HG03039 (cell line): ENCODE data around the gene INF2.

Experiments used
- ATAC-seq: cut with Tn5 transposase; IDR thresholded peaks from one replicate; pipeline ENCODE4 v1.9.1; 2021; ENCODE audit warnings: mild to moderate bottlenecking, moderate library complexity; ENCODE audit not compliant: unreplicated experiment

The INF2 gene

GRCh38 chr14:104675447-104675846 lies 14.0 kb upstream of the INF2 start:
- no peak for ATAC-seq

DNA sequence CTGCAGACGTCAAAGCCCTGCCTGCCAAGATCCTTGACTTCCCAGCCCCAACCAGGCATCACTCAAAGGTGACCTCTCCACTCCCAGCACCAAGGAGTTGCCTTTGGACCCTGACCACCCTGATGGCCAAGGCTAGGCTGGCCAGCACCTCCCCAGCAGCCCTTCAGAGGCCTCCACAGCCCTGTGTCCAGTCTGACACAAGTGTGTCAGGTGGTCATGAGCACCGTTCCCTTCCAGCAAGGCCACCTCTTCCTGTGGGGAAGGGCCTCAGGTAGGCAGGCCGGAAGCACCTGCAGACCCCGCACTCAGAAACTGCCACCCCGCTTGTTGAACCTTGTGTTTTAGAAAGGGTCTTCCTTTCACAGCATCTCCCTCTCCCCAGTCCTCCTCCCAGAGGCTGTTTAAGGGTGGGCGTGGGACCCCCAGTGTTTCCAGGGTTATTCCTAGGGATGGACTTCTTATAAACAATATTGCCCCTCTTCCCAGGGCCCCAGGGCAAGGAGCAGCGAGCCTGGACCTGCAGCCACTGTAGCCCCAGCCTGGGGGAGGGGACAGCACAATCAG lies 13.2 kb upstream of the INF2 start:
- ATAC-seq: no peak

- no peak for ATAC-seq
Measured at GRCh38 chr14:104676694-104677511, 12.5 kb upstream of the INF2 start.

DNA sequence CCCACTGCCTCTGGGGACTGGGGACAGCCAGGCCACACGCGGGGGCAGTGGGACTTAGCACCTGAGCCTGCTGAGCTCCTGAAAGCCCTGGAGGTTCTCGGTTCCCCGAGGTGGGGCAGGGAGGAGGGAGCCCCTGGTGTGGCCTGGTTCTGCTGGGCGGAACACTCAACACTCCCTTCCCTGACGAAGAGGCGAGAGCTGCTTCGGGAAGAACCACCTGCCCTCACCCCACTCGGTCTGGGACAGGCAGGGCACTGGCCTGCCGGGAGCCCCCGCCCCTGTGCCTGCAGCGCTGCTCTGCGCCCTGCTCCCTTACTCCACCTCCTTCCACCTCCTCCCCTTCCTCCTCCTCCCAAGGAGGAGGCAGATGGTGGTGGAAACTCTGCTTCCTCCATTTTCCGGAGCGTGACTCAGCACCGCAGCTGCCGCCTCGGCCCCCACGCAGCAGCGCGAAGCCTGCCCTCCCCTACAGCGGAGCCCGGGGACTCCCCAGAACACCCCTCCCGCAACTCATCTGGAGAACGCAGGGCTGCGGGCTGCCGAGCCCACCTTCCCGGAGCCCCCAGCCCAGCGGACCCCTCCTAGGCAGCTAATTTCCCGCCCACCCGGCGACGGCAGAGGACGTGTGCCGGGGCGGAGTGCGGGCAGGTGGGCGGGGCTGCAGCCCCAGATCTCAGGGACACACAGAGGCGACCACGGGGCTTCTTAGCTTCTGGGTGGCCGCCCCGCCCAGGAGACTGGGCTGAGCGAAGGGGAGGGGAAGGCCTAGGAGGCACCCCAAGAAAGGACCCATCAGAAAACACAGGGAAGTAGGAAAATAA lies 11.7 kb upstream of the INF2 start:
- ATAC-seq: no peak

- no peak for ATAC-seq
Measured at GRCh38 chr14:104678346-104678745, 11.1 kb upstream of the INF2 start.

GRCh38 chr14:104678901-104679705 lies 10.3 kb upstream of the INF2 start:
- no peak for ATAC-seq

GRCh38 chr14:104680056-104680805 lies 9.2 kb upstream of the INF2 start:
- no peak for ATAC-seq

- no peak for ATAC-seq
Measured at GRCh38 chr14:104680806-104681688, 8.4 kb upstream of the INF2 start.

- no peak for ATAC-seq
Measured at GRCh38 chr14:104681689-104682074, 7.7 kb upstream of the INF2 start.

GRCh38 chr14:104682107-104682593 lies 7.3 kb upstream of the INF2 start:
- no peak for ATAC-seq

GRCh38 chr14:104683653-104684448 lies 5.6 kb upstream of the INF2 start:
- no peak for ATAC-seq

- ATAC-seq: no peak
Measured at GRCh38 chr14:104684449-104684821, 5.0 kb upstream of the INF2 start.

DNA sequence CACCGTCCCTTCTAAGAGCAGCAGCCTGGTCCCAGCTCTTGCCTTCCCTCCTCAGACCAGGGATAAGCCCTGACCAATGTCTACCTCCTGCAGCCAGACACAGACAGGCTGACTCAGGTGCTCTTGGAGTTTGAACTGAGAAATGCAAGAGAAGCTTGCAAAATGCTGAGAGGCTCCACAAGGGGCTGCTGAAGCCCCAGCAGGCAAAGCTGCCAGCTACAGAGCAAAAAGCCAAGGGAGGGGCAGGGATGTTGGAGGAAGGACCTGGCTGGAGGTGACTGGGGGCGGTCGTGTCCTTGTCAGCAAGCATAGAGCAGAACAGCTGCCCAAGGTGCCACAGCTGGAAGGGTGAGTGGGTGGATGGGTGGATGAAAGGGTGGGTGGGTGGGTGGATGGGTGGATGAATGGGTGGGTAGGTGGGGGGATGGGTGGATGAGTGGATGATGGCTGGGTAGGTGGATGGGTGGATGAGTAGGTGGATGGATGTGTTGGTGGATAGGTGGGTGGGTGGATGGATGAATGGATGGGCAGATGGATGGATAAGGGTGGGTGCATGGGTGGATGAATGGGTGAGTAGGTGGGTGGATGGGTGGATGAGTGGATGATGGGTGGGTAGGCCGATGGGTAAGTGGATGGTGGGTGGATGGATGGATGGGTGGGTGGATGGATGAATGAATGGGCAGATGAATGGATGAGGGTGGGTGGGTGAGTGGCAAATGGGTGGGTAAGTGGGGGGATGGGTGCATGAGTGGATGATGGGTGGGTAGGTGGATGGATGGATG lies 4.0 kb upstream of the INF2 start:
- no peak for ATAC-seq

DNA sequence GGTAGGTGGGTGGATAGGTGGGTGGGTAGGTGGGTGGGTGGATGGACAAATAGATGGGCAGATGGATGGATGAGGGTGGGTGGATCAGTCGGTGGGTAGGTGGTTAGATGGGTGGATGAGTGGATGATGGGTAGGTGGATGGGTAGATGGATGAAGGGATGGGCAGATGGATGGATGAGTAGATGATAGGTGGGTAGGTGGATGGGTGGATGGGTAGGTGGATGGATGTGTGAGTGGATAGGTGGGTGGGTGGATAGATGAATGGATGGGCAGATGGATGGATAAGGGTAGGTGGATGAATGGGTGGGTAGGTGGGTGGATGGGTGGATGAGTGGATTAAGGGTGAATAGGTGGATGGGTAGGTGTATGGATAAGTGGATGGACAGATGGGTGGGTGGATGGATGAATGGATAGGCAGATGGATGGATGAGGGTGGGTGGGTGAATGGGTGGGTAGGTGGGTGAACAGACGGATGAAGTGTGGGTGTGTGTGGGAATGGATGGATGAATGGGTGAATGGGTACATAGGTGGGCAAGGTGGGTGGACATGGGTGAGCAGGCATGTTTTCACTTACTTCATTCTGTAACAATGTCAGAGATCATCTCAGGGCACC lies 3.3 kb upstream of the INF2 start:
- ATAC-seq: no peak

GRCh38 chr14:104686624-104687517 lies 2.5 kb upstream of the INF2 start:
- ATAC-seq: no peak
